WERI-Rb-1 (cell line): Measurements from ENCODE around the gene OSBP2.

Experiments
- DNase-seq: peaks from one replicate; pipeline ENCODE4 v3.0.0-alpha.2; 2020
- H3K27ac ChIP-seq: fragments of 250-450 bp; sonication (Bioruptor Pico); 2 replicates; pipeline ENCODE4 v1.5.1; 2020; ENCODE audit warnings: mild to moderate bottlenecking, moderate library complexity
- H3K27me3 ChIP-seq: fragments of 250-450 bp; sonication (Bioruptor Pico); 2 replicates; pipeline ENCODE4 v1.5.1; 2021; ENCODE audit warnings: mild to moderate bottlenecking, low read depth, moderate library complexity; ENCODE audit not compliant: insufficient read depth, severe bottlenecking
- H3K36me3 ChIP-seq: fragments of 250-450 bp; sonication (Bioruptor Pico); 2 replicates; pipeline ENCODE4 v1.5.1; 2020; ENCODE audit warnings: mild to moderate bottlenecking, moderate library complexity
- H3K4me3 ChIP-seq: 2 replicates; pipeline ENCODE4 v1.5.1; 2011; ENCODE audit warnings: low read depth, mild to moderate bottlenecking, control low read depth, low read length
- H3K9me3 ChIP-seq: fragments of 250-450 bp; sonication (Bioruptor Pico); 2 replicates; pipeline ENCODE4 v1.5.1; 2021; ENCODE audit warnings: mild to moderate bottlenecking, moderate library complexity; ENCODE audit not compliant: severe bottlenecking
- CTCF ChIP-seq: IDR thresholded peaks from 2 replicates; pipeline ENCODE4 v1.5.1; 2011; ENCODE audit warnings: low read depth, mild to moderate bottlenecking, control low read depth, inconsistent platforms, low read length

Gene OSBP2

GRCh38 chr22:30691204-30691603 lies 3.5 kb upstream of the OSBP2 start:
- no peak overlapping the region for H3K4me3 ChIP-seq
- no peaks in the 10 kb centered on the region for H3K9me3 ChIP-seq
- H3K27me3 ChIP-seq = no peaks in the 10 kb centered on the region
- no peaks in the 10 kb centered on the region for H3K36me3 ChIP-seq
- no peak for TF ChIP-seq CTCF
- DNase-seq = no peak
- no peak overlapping the region for H3K27ac ChIP-seq

- Histone ChIP-seq H3K27me3 (no peaks in the 10 kb centered on the region), H3K36me3 (no peaks in the 10 kb centered on the region; the same call in 1 of the 2 replicates), H3K27ac (peak overlapping the region; percentile 94), H3K9me3 (no peaks in the 10 kb centered on the region), H3K4me3 (peak overlapping the region; percentile 65)
- no peak for TF ChIP-seq CTCF
- DNase-seq = peak; percentile 83
These were observed 469 bp upstream of the OSBP2 start for GRCh38 chr22:30694171-30694639.

- no peaks in the 10 kb centered on the region; the same call in 1 of the 2 replicates for H3K36me3 ChIP-seq
- no peaks in the 10 kb centered on the region for H3K27me3 ChIP-seq
- no peak for DNase-seq
- peak overlapping the region; percentile 79 for H3K27ac ChIP-seq
- no peak for TF ChIP-seq CTCF
- peak overlapping the region; percentile 77 for H3K4me3 ChIP-seq
- H3K9me3 ChIP-seq = no peaks in the 10 kb centered on the region
These were observed 727 bp downstream of the OSBP2 start for GRCh38 chr22:30695351-30695851.

- TF ChIP-seq CTCF = no peak
- Histone ChIP-seq H3K36me3 (no peaks in the 10 kb centered on the region; the same call in 1 of the 2 replicates), H3K27me3 (no peaks in the 10 kb centered on the region), H3K9me3 (no peaks in the 10 kb centered on the region), H3K4me3 (no peak overlapping the region; the same call in 1 of the 2 replicates), H3K27ac (no peak overlapping the region)
- DNase-seq = no peak
These were observed 1.4 kb downstream of the OSBP2 start for GRCh38 chr22:30695871-30696655.

GRCh38 chr22:30697975-30698374 lies 3.3 kb downstream of the OSBP2 start:
- TF ChIP-seq CTCF = no peak
- no peak overlapping the region for H3K27ac ChIP-seq
- no peaks in the 10 kb centered on the region for H3K9me3 ChIP-seq
- H3K36me3 ChIP-seq = no peaks in the 10 kb centered on the region; the same call in 1 of the 2 replicates
- DNase-seq = no peak
- H3K4me3 ChIP-seq = no peak overlapping the region
- H3K27me3 ChIP-seq = no peaks in the 10 kb centered on the region
